Smooth muscle cell (in vitro differentiated cells): ENCODE data around the gene ZFR. TPM values are rescaled to one million over a fixed set of nuclear protein-coding genes. Genes with fewer than 3 reads are reported as not detected.
"Not testable (repeated sequence)": the region's sequence is repeated elsewhere in the genome, so short reads cannot be mapped to it uniquely, and the experiment has no call there.

ENCODE experiments used
- DNase-seq: peaks from one replicate; lab custom pipeline; 2025; ENCODE audit not compliant: unreplicated experiment; lab: John Stamatoyannopoulos, UW
- H2AFZ ChIP-seq: fragments of 200-600 bp; sonication (generic); 2 replicates; pipeline ENCODE4 v1.6.0; 2016; ENCODE audit warnings: antibody characterized with exemption, low read depth, mild to moderate bottlenecking
- H3F3A ChIP-seq: fragments of 200-600 bp; sonication (generic); 2 replicates; pipeline ENCODE4 v1.6.0; 2017; ENCODE audit warnings: antibody characterized with exemption, low read depth
- H3K27ac ChIP-seq: fragments of 200-600 bp; sonication (generic); 2 replicates; pipeline ENCODE4 v1.5.1; 2016; ENCODE audit warnings: low read depth, mild to moderate bottlenecking
- H3K27me3 ChIP-seq: fragments of 200-600 bp; sonication (generic); 2 replicates; pipeline ENCODE4 v1.6.1; 2016; ENCODE audit warnings: low read depth, mild to moderate bottlenecking
- H3K36me3 ChIP-seq: fragments of 200-600 bp; sonication (generic); 2 replicates; pipeline ENCODE4 v1.5.1; 2016; ENCODE audit warnings: low read depth
- H3K4me1 ChIP-seq: fragments of 200-600 bp; sonication (generic); 2 replicates; pipeline ENCODE4 v1.5.1; 2016; ENCODE audit warnings: low read depth
- H3K4me2 ChIP-seq: fragments of 200-600 bp; sonication (generic); 2 replicates; pipeline ENCODE4 v1.6.0; 2016; ENCODE audit warnings: mild to moderate bottlenecking
- H3K4me3 ChIP-seq: fragments of 200-600 bp; sonication (generic); 2 replicates; pipeline ENCODE4 v1.5.1; 2016; ENCODE audit warnings: mild to moderate bottlenecking
- H3K79me2 ChIP-seq: fragments of 200-600 bp; sonication (generic); 2 replicates; pipeline ENCODE4 v1.6.0; 2016; ENCODE audit warnings: low read depth, mild to moderate bottlenecking
- H3K9ac ChIP-seq: fragments of 200-600 bp; sonication (generic); 2 replicates; pipeline ENCODE4 v1.6.0; 2016; ENCODE audit warnings: low read depth
- H3K9me3 ChIP-seq: fragments of 200-600 bp; sonication (generic); replicated peaks from 2 replicates; pipeline ENCODE4 v1.5.1; 2016; ENCODE audit warnings: low read depth
- H4K20me1 ChIP-seq: fragments of 200-600 bp; sonication (generic); 2 replicates; pipeline ENCODE4 v1.6.0; 2016; ENCODE audit warnings: low read depth
- WGBS: methylation state at CpG from one replicate; pipeline ENCODE4 v1.1.7; 2016; ENCODE audit warnings: low lambda C conversion rate; 5-methylcytosine and 5-hydroxymethylcytosine counted together
- polyA plus RNA-seq: library from polyadenylated mRNA; unstranded; fragments of >200 nt; fragmentation: Nextera tagmentation; extraction: Ambion mirVana; gene quantifications from 2 replicates; pipeline ENCODE4 v1.2.1, GENCODE V29; 2016
- total RNA-seq: library from RNA; depleted of rRNA; stranded (reverse); fragments of >200 nt; gene quantifications from 2 replicates; pipeline ENCODE4 v1.2.3, GENCODE V29; 2014
- TF ChIP-seq, protein P1 (sequence below): fragments of 200-600 bp; sonication (generic); IDR thresholded peaks from 2 replicates; pipeline ENCODE4 v1.5.1; 2017; ENCODE audit warnings: borderline replicate concordance, mild to moderate bottlenecking, antibody characterized with exemption; ENCODE audit not compliant: insufficient read depth, poor library complexity, severe bottlenecking

The ZFR gene
- total and polyA plus RNA-seq, 2 experiments from 2014 or later = 54.9 to 80.2 TPM

DNA sequence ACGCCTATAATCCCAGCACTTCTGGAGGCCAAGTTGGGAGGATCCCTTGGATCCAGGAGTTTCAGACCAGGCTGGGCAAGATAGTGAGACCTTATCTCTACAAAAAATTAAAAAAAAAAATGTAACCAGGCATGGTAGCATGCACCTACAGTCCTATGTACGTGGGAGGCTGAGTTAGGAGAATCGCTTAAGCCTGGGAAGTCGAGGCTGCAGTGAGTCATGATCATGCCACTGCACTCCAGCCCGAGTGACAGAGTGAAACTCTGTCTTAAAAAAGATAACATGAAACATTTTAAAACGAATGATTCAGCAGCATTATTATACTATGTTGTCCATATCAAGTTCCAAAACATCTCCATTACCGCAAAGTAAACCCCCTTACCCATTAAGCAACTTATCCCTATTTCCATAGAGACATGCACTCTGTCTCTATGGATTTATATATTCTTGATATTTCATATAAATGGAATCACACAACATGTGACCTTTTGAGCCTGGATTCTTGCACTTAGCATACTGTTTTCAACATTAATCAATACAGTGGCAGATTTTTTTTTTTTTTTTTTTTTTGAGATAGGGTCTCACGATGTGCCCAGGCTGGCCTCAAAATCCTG lies 74.9 kb downstream of the ZFR start:
- Histone ChIP-seq H3K79me2 (peaks cover 7% of the 10 kb centered on the region), H4K20me1 (peaks cover 4% of the 10 kb centered on the region), H3K4me1 (no peaks in the 10 kb centered on the region), H3K4me3 (no peak overlapping the region), H3K27me3 (no peaks in the 10 kb centered on the region), H3K4me2 (no peak overlapping the region), H3F3A (no peaks in the 10 kb centered on the region), H2AFZ (no peak overlapping the region), H3K27ac (no peak overlapping the region), H3K9ac (no peak overlapping the region), H3K36me3 (peaks cover 12% of the 10 kb centered on the region), H3K9me3 (no peaks in the 10 kb centered on the region)
- TF ChIP-seq, protein P1, sequence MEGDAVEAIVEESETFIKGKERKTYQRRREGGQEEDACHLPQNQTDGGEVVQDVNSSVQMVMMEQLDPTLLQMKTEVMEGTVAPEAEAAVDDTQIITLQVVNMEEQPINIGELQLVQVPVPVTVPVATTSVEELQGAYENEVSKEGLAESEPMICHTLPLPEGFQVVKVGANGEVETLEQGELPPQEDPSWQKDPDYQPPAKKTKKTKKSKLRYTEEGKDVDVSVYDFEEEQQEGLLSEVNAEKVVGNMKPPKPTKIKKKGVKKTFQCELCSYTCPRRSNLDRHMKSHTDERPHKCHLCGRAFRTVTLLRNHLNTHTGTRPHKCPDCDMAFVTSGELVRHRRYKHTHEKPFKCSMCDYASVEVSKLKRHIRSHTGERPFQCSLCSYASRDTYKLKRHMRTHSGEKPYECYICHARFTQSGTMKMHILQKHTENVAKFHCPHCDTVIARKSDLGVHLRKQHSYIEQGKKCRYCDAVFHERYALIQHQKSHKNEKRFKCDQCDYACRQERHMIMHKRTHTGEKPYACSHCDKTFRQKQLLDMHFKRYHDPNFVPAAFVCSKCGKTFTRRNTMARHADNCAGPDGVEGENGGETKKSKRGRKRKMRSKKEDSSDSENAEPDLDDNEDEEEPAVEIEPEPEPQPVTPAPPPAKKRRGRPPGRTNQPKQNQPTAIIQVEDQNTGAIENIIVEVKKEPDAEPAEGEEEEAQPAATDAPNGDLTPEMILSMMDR = no peak
- DNase-seq = no peak
- 69% methylated on average over 8 of the region's 8 CpGs for WGBS

DNA sequence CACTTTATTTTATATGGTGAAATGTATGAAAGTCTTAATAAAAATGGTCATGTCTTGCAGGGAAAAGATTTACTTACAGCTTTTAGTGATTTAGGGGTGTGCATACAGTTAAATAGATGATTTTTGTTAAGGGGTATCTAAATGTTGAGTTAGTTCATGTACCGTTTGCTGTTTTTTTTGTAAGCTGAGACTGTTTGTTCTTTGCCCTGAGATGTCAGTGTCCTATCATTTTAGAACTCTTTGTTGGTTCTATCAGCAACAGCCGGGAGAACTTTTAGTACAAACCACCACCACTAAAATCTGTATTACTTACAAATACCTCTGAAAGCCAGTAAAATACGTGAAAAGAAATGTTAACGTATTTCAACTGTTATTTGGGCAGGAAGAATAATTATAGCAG lies 75.5 kb downstream of the ZFR start:
- TF ChIP-seq, protein P1 = no peak
- Histone ChIP-seq H3K36me3 (peaks cover 10% of the 10 kb centered on the region), H3K4me1 (no peaks in the 10 kb centered on the region), H3K27me3 (no peaks in the 10 kb centered on the region), H4K20me1 (peaks cover 3% of the 10 kb centered on the region), H3K4me3 (no peak overlapping the region), H3K27ac (no peak overlapping the region), H3F3A (no peaks in the 10 kb centered on the region), H3K9ac (no peak overlapping the region), H3K79me2 (peaks cover 1% of the 10 kb centered on the region), H3K4me2 (no peak overlapping the region), H3K9me3 (no peaks in the 10 kb centered on the region), H2AFZ (no peak overlapping the region)
- no peak for DNase-seq
- WGBS = 96% methylated on average over 4 of the region's 4 CpGs

DNA sequence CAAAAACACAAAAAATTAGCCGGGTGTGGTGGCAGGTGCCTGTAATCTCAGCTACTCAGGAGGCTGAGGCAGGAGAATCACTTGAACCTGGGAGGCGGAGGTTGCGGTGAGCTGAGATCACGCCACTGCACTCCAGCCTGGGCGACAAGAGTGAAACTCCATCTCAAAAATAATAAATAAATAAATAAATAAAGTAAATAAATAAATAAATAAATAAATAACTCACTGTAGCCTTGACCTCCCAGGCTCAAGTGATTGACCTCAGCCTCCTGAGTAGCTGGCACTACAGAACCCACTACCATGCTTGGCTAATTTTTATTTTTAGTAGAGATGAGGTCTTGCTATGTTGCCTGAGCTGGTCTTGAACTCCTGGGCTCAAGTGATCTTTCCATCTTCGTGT lies 77.3 kb downstream of the ZFR start:
- not testable (repeated sequence) for H3K27ac ChIP-seq, H3K36me3 ChIP-seq, H2AFZ ChIP-seq, H3K27me3 ChIP-seq, H3K4me1 ChIP-seq, H3K4me3 ChIP-seq, H3K9me3 ChIP-seq, H4K20me1 ChIP-seq, H3F3A ChIP-seq, DNase-seq, H3K4me2 ChIP-seq, H3K9ac ChIP-seq, H3K79me2 ChIP-seq
- 82% methylated on average over 6 of the region's 6 CpGs for WGBS

DNA sequence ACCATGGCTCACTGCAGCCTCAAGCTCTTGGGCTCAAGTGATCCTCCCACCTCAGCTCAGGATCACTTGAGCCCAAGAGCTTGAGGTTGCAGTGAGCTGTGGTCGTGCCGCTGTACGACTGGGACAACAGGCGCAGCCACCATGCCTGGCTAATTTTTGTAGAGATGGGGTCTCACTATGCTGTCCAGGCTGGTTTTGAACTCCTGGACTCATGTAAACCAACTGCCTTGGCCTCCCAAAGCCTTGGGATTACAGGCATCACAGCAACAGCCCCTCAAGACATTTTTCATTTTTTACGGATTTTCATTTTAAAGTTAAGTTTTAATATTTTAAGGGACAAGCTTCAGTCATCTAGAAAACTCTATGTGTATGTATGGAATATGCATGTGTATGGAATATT lies 78.9 kb downstream of the ZFR start:
- Histone ChIP-seq H3K79me2 (no peaks in the 10 kb centered on the region), H3K4me2 (no peak overlapping the region), H3K36me3 (no peaks in the 10 kb centered on the region), H3K9me3 (no peaks in the 10 kb centered on the region), H3K27ac (no peak overlapping the region), H3K4me1 (no peaks in the 10 kb centered on the region), H3K27me3 (no peaks in the 10 kb centered on the region), H3K4me3 (no peak overlapping the region), H3F3A (no peaks in the 10 kb centered on the region), H3K9ac (no peak overlapping the region), H4K20me1 (peaks cover 9% of the 10 kb centered on the region), H2AFZ (no peak overlapping the region)
- TF ChIP-seq, protein P1 = no peak
- WGBS = 97% methylated on average over 5 of the region's 5 CpGs
- DNase-seq = no peak
